GM12878 (cell line): ENCODE results near the gene BTBD9. TPM values are rescaled to one million over a fixed set of nuclear protein-coding genes. Genes with fewer than 3 reads are reported as not detected.
A peak's percentile ranks its signal among the peaks of the same experiment; 100 is the strongest.

Experiments used
- BACH1 ChIP-seq: fragments of 450-650 bp; IDR thresholded peaks from 2 replicates; pipeline ENCODE4 v1.6.1; 2017; ENCODE audit warnings: mild to moderate bottlenecking, borderline replicate concordance
- BHLHE40 ChIP-seq, 2 experiments: fragments of 450-650 bp in 1 of 2; IDR thresholded peaks; 2 replicates each; pipeline ENCODE4 v1.6.1; 2011 to 2017; ENCODE audit warnings: low read depth in 2 of 2, borderline replicate concordance in 1 of 2, improper control_type of control experiment in 1 of 2, low read length in 1 of 2, mild to moderate bottlenecking in 1 of 2
- ETV6 ChIP-seq, 2 experiments: fragments of 450-650 bp in 1 of 2; IDR thresholded peaks in 1 of 2; conservative IDR thresholded peaks in 1 of 2; 2 replicates each; pipeline ENCODE4 v1.6.1; 2014; ENCODE audit warnings: antibody characterized with exemption in 1 of 2, borderline replicate concordance in 1 of 2, low read depth in 1 of 2, mild to moderate bottlenecking in 1 of 2, moderate library complexity in 1 of 2
- FOS ChIP-seq: IDR thresholded peaks from 3 replicates; pipeline ENCODE4 v1.6.1; 2011; ENCODE audit warnings: borderline replicate concordance; ENCODE audit not compliant: insufficient read length; ENCODE audit errors: extremely low read depth
- FOXM1 ChIP-seq: IDR thresholded peaks from 2 replicates; pipeline ENCODE4 v1.6.1; 2012; ENCODE audit warnings: low read depth, mild to moderate bottlenecking, inconsistent platforms, low read length, moderate library complexity
- IKZF1 ChIP-seq: fragments of 450-650 bp; conservative IDR thresholded peaks from 2 replicates; pipeline ENCODE4 v1.6.1; 2017; ENCODE audit warnings: antibody characterized with exemption, mild to moderate bottlenecking
- NFXL1 ChIP-seq: fragments of 450-650 bp; IDR thresholded peaks from 2 replicates; pipeline ENCODE4 v1.6.1; 2017; ENCODE audit warnings: antibody characterized with exemption, mild to moderate bottlenecking, borderline replicate concordance
- NFYA ChIP-seq: IDR thresholded peaks from 2 replicates; pipeline ENCODE4 v1.6.1; 2011; ENCODE audit warnings: low read depth, mild to moderate bottlenecking, low read length, improper control_type of control experiment, borderline replicate concordance
- PML ChIP-seq: IDR thresholded peaks from 2 replicates; pipeline ENCODE4 v1.6.1; 2012; ENCODE audit warnings: low read length, inconsistent platforms
- RCOR1 ChIP-seq: conservative IDR thresholded peaks from 2 replicates; pipeline ENCODE4 v1.6.1; 2012; ENCODE audit warnings: low read depth, low read length, improper control_type of control experiment
- SMAD1 ChIP-seq: fragments of 450-650 bp; IDR thresholded peaks from 2 replicates; pipeline ENCODE4 v1.6.1; 2018; ENCODE audit warnings: mild to moderate bottlenecking, low read depth; ENCODE audit not compliant: partially characterized antibody
- SP1 ChIP-seq: IDR thresholded peaks from one replicate; pipeline ENCODE4 v1.6.1; 2011; ENCODE audit warnings: low read depth, low read length
- TBL1XR1 ChIP-seq: IDR thresholded peaks from 2 replicates; pipeline ENCODE4 v1.6.1; 2012; ENCODE audit warnings: low read depth, low read length, improper control_type of control experiment
- ZNF622 ChIP-seq: fragments of 450-650 bp; IDR thresholded peaks from 2 replicates; pipeline ENCODE4 v1.6.1; 2017; ENCODE audit warnings: mild to moderate bottlenecking, inconsistent platforms
- polyA plus RNA-seq, 11 experiments: library from polyadenylated mRNA; depleted of rRNA in 4 of 11; unstranded in 6 of 11; stranded (reverse) in 5 of 11; fragments of >200 nt; fragmentation: Nextera tagmentation in 4 of 11; fragmentation: Illumina TruSeq in 1 of 11; extraction: Ambion mirVana in 4 of 11; extraction: Trizol in 1 of 11; gene quantifications; 1 replicate in 1 of 11; 2 replicates in 10 of 11; pipeline versions ENCODE4 v1.2.1 to v1.2.3, GENCODE V29; 2011 to 2016; ENCODE audit warnings: inconsistent platforms in 2 of 11, missing spikeins in 2 of 11, low read depth in 1 of 11
- total RNA-seq, 4 experiments: library from RNA; depleted of rRNA in 3 of 4; stranded (reverse); fragments of >200 nt in 3 of 4; fragmentation: Illumina TruSeq in 1 of 4; extraction: Trizol in 1 of 4; gene quantifications; 2 replicates each; pipeline versions ENCODE4 v1.2.1 to v1.2.3, GENCODE V29; 2013 to 2021
- TF ChIP-seq, protein P1 (sequence below): fragments of 450-650 bp; IDR thresholded peaks from 2 replicates; pipeline ENCODE4 v1.6.1; 2016; ENCODE audit warnings: mild to moderate bottlenecking
- TF ChIP-seq, protein P2 (sequence below): fragments of 450-650 bp; formaldehyde crosslinking; IDR thresholded peaks from 2 replicates; pipeline ENCODE4 v1.4.0; 2022; ENCODE audit warnings: mild to moderate bottlenecking, moderate library complexity
- TF ChIP-seq, protein P3 (sequence below): IDR thresholded peaks from 2 replicates; pipeline ENCODE4 v1.6.1; 2012; ENCODE audit warnings: mild to moderate bottlenecking, low read depth, low read length
- TF ChIP-seq, protein P4 (sequence below): fragments of 450-650 bp; IDR thresholded peaks from 2 replicates; pipeline ENCODE4 v1.6.1; 2016; ENCODE audit warnings: mild to moderate bottlenecking
- TF ChIP-seq, protein P5 (sequence below): fragments of 450-650 bp; IDR thresholded peaks from 2 replicates; pipeline ENCODE4 v1.6.1; 2017; ENCODE audit warnings: low read depth, mild to moderate bottlenecking, moderate library complexity

Gene BTBD9
- total and polyA plus RNA-seq, 10 of the 15 experiments (the other 5 are each of a cell fraction or from before 2014, with no cell fraction given): 0.22 to 8.6 (median 4.6) TPM

DNA sequence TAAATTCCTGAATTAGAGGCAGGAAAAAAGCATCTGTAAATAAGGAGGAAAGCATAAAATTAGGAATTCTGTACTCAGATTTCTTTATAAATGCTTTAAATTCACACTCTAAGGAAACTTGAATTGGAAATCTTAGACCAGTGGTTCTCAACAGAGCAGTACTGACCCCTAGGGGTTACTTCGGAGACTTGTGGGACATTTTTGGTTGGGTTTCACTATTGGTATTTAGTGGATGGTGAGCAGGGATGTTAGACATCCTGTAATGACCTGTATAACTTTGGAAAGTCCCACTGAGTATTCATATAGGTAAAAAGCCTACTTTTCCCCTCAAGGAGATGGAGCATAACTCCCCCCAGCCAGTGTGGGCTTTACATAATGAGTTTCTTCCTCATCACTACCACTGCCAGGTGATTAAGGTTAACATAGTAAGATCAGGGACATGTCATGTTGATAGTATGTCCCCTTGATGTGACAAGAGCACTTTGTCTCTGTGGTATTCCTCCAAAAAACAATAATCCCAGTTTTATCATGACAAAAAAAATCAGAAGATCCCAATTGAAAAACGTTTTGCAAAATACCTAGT lies 32.2 kb upstream of the BTBD9 start (continued):
- TF ChIP-seq, protein P1, sequence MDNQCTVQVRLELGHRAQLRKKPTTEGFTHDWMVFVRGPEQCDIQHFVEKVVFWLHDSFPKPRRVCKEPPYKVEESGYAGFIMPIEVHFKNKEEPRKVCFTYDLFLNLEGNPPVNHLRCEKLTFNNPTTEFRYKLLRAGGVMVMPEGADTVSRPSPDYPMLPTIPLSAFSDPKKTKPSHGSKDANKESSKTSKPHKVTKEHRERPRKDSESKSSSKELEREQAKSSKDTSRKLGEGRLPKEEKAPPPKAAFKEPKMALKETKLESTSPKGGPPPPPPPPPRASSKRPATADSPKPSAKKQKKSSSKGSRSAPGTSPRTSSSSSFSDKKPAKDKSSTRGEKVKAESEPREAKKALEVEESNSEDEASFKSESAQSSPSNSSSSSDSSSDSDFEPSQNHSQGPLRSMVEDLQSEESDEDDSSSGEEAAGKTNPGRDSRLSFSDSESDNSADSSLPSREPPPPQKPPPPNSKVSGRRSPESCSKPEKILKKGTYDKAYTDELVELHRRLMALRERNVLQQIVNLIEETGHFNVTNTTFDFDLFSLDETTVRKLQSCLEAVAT: no peak
- TF ChIP-seq, protein P2, sequence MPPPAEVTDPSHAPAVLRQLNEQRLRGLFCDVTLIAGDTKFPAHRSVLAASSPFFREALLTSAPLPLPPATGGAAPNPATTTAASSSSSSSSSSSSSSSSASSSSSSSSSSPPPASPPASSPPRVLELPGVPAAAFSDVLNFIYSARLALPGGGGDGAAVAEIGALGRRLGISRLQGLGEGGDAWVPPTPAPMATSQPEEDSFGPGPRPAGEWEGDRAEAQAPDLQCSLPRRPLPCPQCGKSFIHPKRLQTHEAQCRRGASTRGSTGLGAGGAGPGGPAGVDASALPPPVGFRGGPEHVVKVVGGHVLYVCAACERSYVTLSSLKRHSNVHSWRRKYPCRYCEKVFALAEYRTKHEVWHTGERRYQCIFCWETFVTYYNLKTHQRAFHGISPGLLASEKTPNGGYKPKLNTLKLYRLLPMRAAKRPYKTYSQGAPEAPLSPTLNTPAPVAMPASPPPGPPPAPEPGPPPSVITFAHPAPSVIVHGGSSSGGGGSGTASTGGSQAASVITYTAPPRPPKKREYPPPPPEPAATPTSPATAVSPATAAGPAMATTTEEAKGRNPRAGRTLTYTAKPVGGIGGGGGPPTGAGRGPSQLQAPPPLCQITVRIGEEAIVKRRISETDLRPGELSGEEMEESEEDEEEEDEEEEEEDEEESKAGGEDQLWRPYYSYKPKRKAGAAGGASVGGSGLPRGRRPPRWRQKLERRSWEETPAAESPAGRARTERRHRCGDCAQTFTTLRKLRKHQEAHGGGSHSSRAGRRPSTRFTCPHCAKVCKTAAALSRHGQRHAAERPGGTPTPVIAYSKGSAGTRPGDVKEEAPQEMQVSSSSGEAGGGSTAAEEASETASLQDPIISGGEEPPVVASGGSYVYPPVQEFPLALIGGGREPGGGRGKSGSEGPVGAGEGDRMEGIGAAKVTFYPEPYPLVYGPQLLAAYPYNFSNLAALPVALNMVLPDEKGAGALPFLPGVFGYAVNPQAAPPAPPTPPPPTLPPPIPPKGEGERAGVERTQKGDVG: no peak
- TF ChIP-seq SP1 (no peak), RCOR1 (no peak), NFYA (no peak), NFXL1 (no peak), IKZF1 (peak; percentile 35), ETV6 (conservative IDR thresholded peaks at IDR 0.05 in 1 of 2, IDR thresholded peaks at IDR 0.05 in 1 of 2; ENCODE audit: borderline replicate concordance in 1 of 2, low read depth in 1 of 2) (peak in 1 of 2 experiments; percentile 29; a peak in 1 of 4 replicates), BHLHE40 (IDR thresholded peaks at IDR 0.05; ENCODE audit: borderline replicate concordance in 1 of 2, low read depth in 2 of 2, low read length in 1 of 2) (no peak), PML (no peak), FOXM1 (no peak), SMAD1 (no peak), TBL1XR1 (no peak), ZNF622 (no peak), FOS (no peak), BACH1 (no peak)
- TF ChIP-seq, protein P3, sequence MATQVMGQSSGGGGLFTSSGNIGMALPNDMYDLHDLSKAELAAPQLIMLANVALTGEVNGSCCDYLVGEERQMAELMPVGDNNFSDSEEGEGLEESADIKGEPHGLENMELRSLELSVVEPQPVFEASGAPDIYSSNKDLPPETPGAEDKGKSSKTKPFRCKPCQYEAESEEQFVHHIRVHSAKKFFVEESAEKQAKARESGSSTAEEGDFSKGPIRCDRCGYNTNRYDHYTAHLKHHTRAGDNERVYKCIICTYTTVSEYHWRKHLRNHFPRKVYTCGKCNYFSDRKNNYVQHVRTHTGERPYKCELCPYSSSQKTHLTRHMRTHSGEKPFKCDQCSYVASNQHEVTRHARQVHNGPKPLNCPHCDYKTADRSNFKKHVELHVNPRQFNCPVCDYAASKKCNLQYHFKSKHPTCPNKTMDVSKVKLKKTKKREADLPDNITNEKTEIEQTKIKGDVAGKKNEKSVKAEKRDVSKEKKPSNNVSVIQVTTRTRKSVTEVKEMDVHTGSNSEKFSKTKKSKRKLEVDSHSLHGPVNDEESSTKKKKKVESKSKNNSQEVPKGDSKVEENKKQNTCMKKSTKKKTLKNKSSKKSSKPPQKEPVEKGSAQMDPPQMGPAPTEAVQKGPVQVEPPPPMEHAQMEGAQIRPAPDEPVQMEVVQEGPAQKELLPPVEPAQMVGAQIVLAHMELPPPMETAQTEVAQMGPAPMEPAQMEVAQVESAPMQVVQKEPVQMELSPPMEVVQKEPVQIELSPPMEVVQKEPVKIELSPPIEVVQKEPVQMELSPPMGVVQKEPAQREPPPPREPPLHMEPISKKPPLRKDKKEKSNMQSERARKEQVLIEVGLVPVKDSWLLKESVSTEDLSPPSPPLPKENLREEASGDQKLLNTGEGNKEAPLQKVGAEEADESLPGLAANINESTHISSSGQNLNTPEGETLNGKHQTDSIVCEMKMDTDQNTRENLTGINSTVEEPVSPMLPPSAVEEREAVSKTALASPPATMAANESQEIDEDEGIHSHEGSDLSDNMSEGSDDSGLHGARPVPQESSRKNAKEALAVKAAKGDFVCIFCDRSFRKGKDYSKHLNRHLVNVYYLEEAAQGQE: no peak
- TF ChIP-seq, protein P4, sequence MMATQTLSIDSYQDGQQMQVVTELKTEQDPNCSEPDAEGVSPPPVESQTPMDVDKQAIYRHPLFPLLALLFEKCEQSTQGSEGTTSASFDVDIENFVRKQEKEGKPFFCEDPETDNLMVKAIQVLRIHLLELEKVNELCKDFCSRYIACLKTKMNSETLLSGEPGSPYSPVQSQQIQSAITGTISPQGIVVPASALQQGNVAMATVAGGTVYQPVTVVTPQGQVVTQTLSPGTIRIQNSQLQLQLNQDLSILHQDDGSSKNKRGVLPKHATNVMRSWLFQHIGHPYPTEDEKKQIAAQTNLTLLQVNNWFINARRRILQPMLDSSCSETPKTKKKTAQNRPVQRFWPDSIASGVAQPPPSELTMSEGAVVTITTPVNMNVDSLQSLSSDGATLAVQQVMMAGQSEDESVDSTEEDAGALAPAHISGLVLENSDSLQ: peak; percentile 20; the same call in 1 of the 2 replicates
- TF ChIP-seq, protein P5, sequence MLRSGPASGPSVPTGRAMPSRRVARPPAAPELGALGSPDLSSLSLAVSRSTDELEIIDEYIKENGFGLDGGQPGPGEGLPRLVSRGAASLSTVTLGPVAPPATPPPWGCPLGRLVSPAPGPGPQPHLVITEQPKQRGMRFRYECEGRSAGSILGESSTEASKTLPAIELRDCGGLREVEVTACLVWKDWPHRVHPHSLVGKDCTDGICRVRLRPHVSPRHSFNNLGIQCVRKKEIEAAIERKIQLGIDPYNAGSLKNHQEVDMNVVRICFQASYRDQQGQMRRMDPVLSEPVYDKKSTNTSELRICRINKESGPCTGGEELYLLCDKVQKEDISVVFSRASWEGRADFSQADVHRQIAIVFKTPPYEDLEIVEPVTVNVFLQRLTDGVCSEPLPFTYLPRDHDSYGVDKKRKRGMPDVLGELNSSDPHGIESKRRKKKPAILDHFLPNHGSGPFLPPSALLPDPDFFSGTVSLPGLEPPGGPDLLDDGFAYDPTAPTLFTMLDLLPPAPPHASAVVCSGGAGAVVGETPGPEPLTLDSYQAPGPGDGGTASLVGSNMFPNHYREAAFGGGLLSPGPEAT: peak; percentile 57; the same call in 1 of the 2 replicates
